WI38 (cell line): ENCODE measurements around the gene B4GALT5.

Experiments used
- H3K4me3 ChIP-seq: 2 replicates; pipeline ENCODE4 v1.5.1; 2011; ENCODE audit warnings: low read depth, mild to moderate bottlenecking, control low read depth, low read length
- CTCF ChIP-seq: IDR thresholded peaks from 2 replicates; pipeline ENCODE4 v1.5.1; 2012; ENCODE audit warnings: low read depth, mild to moderate bottlenecking, control low read depth, low read length

B4GALT5 gene

DNA sequence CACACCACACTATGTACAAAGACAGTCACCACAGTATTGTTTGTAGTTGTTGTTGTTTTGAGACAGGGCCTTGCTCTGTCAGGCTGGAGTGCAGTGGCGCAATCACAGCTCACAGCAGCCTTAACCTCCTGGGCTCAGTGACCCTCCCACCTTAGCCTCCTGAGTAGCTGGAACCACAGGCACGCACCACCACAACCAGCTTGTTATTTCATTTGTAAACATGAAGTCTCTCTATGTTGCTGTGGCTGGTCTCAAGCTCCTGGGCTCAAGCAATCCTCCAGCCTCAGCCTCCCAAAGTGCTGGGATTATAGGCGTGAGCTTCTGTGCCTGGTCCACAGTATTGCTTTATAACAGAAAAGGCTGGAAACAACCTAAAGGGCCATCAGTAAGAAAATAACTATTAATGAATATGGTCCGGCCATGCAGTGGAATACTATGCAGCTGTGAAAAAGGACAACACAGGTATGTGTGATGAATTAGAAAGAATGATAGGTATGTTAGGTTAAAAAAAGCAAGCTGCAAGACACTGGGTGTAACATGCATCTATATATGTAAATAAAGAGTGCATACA, 115.8 kb downstream of the B4GALT5 start:
- no peak overlapping the region for H3K4me3 ChIP-seq
- TF ChIP-seq CTCF: no peak

GRCh38 chr20:49595811-49596561, 117.7 kb downstream of the B4GALT5 start:
- TF ChIP-seq CTCF: no peak
- no peak overlapping the region for H3K4me3 ChIP-seq

DNA sequence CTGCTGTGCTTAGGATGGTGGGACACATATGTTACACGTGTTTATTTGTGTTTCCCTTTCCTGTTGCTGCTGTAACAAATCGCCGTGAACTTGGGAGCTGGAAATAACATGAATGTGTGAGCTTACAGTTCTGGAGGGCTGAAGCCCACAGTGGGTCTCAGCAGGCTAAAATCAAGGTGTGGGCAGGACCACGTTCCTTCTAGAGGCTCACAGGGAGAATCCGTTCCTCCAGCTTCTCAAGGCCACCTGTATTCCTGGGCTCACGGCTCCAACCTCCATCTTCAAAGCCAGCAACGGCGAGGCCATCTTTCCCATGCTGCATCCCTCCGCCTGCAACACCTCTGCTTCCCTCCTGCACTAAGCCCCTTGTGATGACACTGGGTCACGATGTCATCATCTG, 118.3 kb downstream of the B4GALT5 start:
- no peak for TF ChIP-seq CTCF
- H3K4me3 ChIP-seq: no peak overlapping the region

- TF ChIP-seq CTCF: no peak
- no peak overlapping the region for H3K4me3 ChIP-seq
Observed at GRCh38 chr20:49594931-49595315, 118.8 kb downstream of the B4GALT5 start.

GRCh38 chr20:49594143-49594930, 119.3 kb downstream of the B4GALT5 start:
- no peak for TF ChIP-seq CTCF
- H3K4me3 ChIP-seq: no peak overlapping the region

DNA sequence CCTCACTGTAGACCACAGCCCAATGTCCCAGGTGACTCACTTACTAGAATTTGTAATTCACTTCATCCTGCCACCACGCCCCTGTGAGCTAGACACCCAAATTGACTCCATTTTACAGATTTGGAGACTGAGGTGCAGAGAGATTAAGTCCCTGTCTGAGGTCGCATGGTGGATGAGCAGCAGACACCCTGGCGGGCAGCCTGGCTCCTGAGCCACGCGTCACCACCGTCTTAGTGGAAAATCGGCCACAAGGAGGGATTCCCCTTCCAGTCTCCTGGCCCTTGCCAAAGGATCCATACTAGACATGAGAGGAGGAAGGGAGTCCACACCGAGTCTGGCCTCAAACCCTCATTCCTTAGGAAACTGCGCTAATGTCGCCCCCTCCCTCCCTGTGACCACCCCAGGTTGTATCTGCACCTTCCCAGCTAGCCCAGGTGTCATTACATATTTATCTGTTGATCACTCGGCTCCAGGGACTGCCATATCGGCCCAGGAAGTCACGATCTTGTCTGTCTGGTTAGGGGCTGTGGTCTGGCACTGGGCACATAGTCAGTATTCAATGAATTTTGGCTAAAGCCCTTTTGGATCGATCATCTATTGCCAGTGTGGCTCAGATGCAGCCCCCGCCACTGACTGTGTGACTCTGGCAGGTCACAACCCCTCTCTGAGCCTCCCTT, 120.1 kb downstream of the B4GALT5 start:
- H3K4me3 ChIP-seq: no peak overlapping the region
- TF ChIP-seq CTCF: no peak
